Keratinocyte (primary cell): ENCODE measurements around the gene TFPI. TPM values are rescaled to one million over a fixed set of nuclear protein-coding genes. Genes with fewer than 3 reads are reported as not detected.
"Not testable (repeated sequence)": the region's sequence is repeated elsewhere in the genome, so short reads cannot be mapped to it uniquely, and the experiment has no call there.

Experiments used
- DNase-seq: peaks from one replicate; pipeline ENCODE4 v3.0.0-alpha.2; 2011; ENCODE audit warnings: low read depth, missing footprints, low spot score
- FAIRE-seq: peaks from 2 replicates; lab custom pipeline; 2011; peaks lifted over from hg19 to GRCh38; lab: Jason Lieb, UNC
- H2AFZ ChIP-seq: 2 replicates; pipeline ENCODE4 v1.6.0; 2012; ENCODE audit warnings: low read length, control low read depth, inconsistent platforms; ENCODE audit not compliant: control insufficient read depth
- H3K27ac ChIP-seq: 2 replicates; pipeline ENCODE4 v1.5.1; 2011; ENCODE audit warnings: low read length; ENCODE audit not compliant: control insufficient read depth, insufficient read depth
- H3K27me3 ChIP-seq: 3 replicates; pipeline ENCODE4 v1.6.0; 2011; ENCODE audit warnings: low read length; ENCODE audit not compliant: control insufficient read depth, insufficient read depth; ENCODE audit errors: extremely low read depth
- H3K36me3 ChIP-seq, 2 experiments: 2 replicates in 1 of 2; 3 replicates in 1 of 2; pipeline ENCODE4 v1.5.1; 2011; ENCODE audit warnings: low read length in 2 of 2, mild to moderate bottlenecking in 1 of 2; ENCODE audit not compliant: control insufficient read depth in 2 of 2, insufficient read depth in 2 of 2; ENCODE audit errors: extremely low read depth in 1 of 2
- H3K4me1 ChIP-seq: 3 replicates; pipeline ENCODE4 v1.5.1; 2011; ENCODE audit warnings: low read length; ENCODE audit not compliant: control insufficient read depth, insufficient read depth; ENCODE audit errors: extremely low read depth
- H3K4me2 ChIP-seq: 3 replicates; pipeline ENCODE4 v1.6.0; 2011; ENCODE audit warnings: low read depth, low read length; ENCODE audit not compliant: control insufficient read depth, insufficient read depth; ENCODE audit errors: extremely low read depth
- H3K4me3 ChIP-seq, 3 experiments: fragments of 200-600 bp in 1 of 3; sonication (generic) in 1 of 3; 2 replicates in 2 of 3; 3 replicates in 1 of 3; pipeline ENCODE4 v1.5.1; 2011 to 2016; ENCODE audit warnings: low read length in 3 of 3, mild to moderate bottlenecking in 3 of 3, control low read depth in 2 of 3, inconsistent platforms in 1 of 3, low read depth in 1 of 3, mixed read lengths in 1 of 3, mixed run types in 1 of 3, moderate library complexity in 1 of 3; ENCODE audit not compliant: control insufficient read depth in 2 of 3, insufficient read depth in 2 of 3; ENCODE audit errors: extremely low read depth in 1 of 3
- H3K79me2 ChIP-seq: 2 replicates; pipeline ENCODE4 v1.6.0; 2012; ENCODE audit warnings: low read length; ENCODE audit not compliant: control insufficient read depth, insufficient read depth
- H3K9ac ChIP-seq: 3 replicates; pipeline ENCODE4 v1.6.0; 2011; ENCODE audit warnings: low read length; ENCODE audit not compliant: control insufficient read depth, insufficient read depth; ENCODE audit errors: extremely low read depth
- H3K9me1 ChIP-seq: 3 replicates; pipeline ENCODE4 v1.6.0; 2011; ENCODE audit warnings: low read length; ENCODE audit not compliant: control insufficient read depth, insufficient read depth; ENCODE audit errors: extremely low read depth
- H3K9me3 ChIP-seq: 2 replicates; pipeline ENCODE4 v1.5.1; 2012; ENCODE audit warnings: low read depth, low read length; ENCODE audit not compliant: control insufficient read depth
- H4K20me1 ChIP-seq: 3 replicates; pipeline ENCODE4 v1.6.0; 2011; ENCODE audit warnings: low read length; ENCODE audit not compliant: control insufficient read depth, insufficient read depth; ENCODE audit errors: extremely low read depth
- EZH2 ChIP-seq: IDR thresholded peaks from one replicate; pipeline ENCODE4 v1.6.1; 2012; ENCODE audit warnings: inconsistent platforms, mild to moderate bottlenecking, low read length, moderate library complexity
- dilution Hi-C: fragments of 300-500 bp; cut with MboI; formaldehyde crosslinking; loops from one replicate; pipeline ENCODE4 v1.7.0; 2020; ENCODE audit warnings: low sequenced_read_pairs; ENCODE audit not compliant: extremely low pct_ligation_motif_present
- polyA plus RNA-seq, 5 experiments: library from polyadenylated mRNA; depleted of rRNA in 3 of 5; stranded (reverse) in 3 of 5; stranded (forward) in 1 of 5; unstranded in 1 of 5; fragments of >200 nt; gene quantifications; 1 replicate in 1 of 5; 2 replicates in 3 of 5; 3 replicates in 1 of 5; pipeline versions ENCODE4 v1.2.1 to v1.2.3, GENCODE V29; 2011 to 2012; ENCODE audit warnings: missing spikeins in 2 of 5, low read depth in 1 of 5, low replicate concordance in 1 of 5
- TF ChIP-seq, protein P1 (sequence below), 3 experiments: IDR thresholded peaks in 1 of 3; conservative IDR thresholded peaks in 1 of 3; optimal IDR thresholded peaks in 1 of 3; 2 replicates in 2 of 3; 3 replicates in 1 of 3; pipeline versions ENCODE3 to v1.5.1; 2011; ENCODE audit warnings: low read length in 3 of 3, mild to moderate bottlenecking in 3 of 3, moderate library complexity in 2 of 3, control low read depth in 1 of 3, inconsistent platforms in 1 of 3; ENCODE audit not compliant: insufficient read depth in 2 of 3; ENCODE audit errors: extremely low read depth in 1 of 3

Gene TFPI
- polyA plus RNA-seq, 1 donor (not counting 4 experiments of a cell fraction or from before 2014, with no cell fraction given), result 1.1 TPM

- no peaks in the 10 kb centered on the region for H3K4me1 ChIP-seq
- no peaks in the 10 kb centered on the region for H3K9me1 ChIP-seq
- H3K9ac ChIP-seq, result no peak overlapping the region
- dilution Hi-C loops, result no loop called here
- H3K9me3 ChIP-seq, result no peaks in the 10 kb centered on the region
- H4K20me1 ChIP-seq, result no peaks in the 10 kb centered on the region
- no peak overlapping the region for H3K27ac ChIP-seq
- H3K79me2 ChIP-seq, result no peaks in the 10 kb centered on the region
- no peaks in the 10 kb centered on the region for H3K36me3 ChIP-seq
- H3K4me3 ChIP-seq, result no peak overlapping the region
- TF ChIP-seq, protein P1, sequence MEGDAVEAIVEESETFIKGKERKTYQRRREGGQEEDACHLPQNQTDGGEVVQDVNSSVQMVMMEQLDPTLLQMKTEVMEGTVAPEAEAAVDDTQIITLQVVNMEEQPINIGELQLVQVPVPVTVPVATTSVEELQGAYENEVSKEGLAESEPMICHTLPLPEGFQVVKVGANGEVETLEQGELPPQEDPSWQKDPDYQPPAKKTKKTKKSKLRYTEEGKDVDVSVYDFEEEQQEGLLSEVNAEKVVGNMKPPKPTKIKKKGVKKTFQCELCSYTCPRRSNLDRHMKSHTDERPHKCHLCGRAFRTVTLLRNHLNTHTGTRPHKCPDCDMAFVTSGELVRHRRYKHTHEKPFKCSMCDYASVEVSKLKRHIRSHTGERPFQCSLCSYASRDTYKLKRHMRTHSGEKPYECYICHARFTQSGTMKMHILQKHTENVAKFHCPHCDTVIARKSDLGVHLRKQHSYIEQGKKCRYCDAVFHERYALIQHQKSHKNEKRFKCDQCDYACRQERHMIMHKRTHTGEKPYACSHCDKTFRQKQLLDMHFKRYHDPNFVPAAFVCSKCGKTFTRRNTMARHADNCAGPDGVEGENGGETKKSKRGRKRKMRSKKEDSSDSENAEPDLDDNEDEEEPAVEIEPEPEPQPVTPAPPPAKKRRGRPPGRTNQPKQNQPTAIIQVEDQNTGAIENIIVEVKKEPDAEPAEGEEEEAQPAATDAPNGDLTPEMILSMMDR (optimal IDR thresholded peaks at IDR 0.05 in 1 of 3, IDR thresholded peaks at IDR 0.05 in 1 of 3, conservative IDR thresholded peaks at IDR 0.05 in 1 of 3; ENCODE audit: extremely low read depth in 1 of 3, insufficient read depth in 2 of 3, low read length in 3 of 3), result no peak
- no peak for TF ChIP-seq EZH2
- no peaks in the 10 kb centered on the region for H3K27me3 ChIP-seq
- no peak overlapping the region for H2AFZ ChIP-seq
- FAIRE-seq (no peak), DNase-seq (no peak)
- no peak overlapping the region for H3K4me2 ChIP-seq
Measured at GRCh38 chr2:187519419-187520120, 34.7 kb downstream of the TFPI start.

DNA sequence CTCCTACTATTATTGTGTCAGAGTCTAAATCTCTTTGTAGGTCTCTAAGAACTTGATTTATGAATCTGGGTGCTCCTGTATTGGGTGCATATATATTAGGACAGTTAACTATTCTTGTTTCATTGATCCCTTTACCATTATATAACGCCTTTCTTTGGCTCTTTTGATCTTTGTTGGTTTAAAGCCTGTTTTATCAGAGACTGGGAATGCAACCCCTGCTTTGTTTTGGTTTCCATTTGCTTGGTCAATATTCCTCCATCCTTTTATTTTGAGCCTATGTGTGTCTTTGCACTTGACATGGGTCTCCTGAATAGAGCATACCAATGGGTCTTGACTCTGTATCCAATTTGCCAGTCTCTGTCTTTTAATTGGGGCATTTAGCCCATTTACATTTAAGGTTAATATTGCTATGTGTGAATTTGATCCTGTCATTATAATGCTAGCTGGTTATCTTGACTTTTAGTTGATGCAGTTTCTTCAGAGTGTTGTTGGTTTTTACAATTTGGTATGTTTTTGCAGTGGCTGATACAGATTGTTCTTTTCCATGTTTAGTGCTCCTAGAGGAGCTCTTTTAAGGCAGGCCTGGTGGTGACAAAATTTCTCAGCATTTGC is 36.4 kb downstream of the TFPI start:
- H4K20me1 ChIP-seq, H3K79me2 ChIP-seq, FAIRE-seq, H3K36me3 ChIP-seq, H3K9me1 ChIP-seq, H3K27me3 ChIP-seq, H3K9me3 ChIP-seq, H3K9ac ChIP-seq, DNase-seq, H3K27ac ChIP-seq, H3K4me1 ChIP-seq, H3K4me3 ChIP-seq, dilution Hi-C loops, H2AFZ ChIP-seq, H3K4me2 ChIP-seq: not testable (repeated sequence)

- DNase-seq, H3K9me3 ChIP-seq, FAIRE-seq, H3K9me1 ChIP-seq, H3K4me1 ChIP-seq, H3K36me3 ChIP-seq, H3K4me3 ChIP-seq, H2AFZ ChIP-seq, H3K79me2 ChIP-seq, H3K27ac ChIP-seq, H3K9ac ChIP-seq, H3K27me3 ChIP-seq, H3K4me2 ChIP-seq, H4K20me1 ChIP-seq, dilution Hi-C loops: not testable (repeated sequence)
Measured at GRCh38 chr2:187516630-187517510, 37.4 kb downstream of the TFPI start.
